Measurements from ENCODE around the gene PRR20G.

DNA sequence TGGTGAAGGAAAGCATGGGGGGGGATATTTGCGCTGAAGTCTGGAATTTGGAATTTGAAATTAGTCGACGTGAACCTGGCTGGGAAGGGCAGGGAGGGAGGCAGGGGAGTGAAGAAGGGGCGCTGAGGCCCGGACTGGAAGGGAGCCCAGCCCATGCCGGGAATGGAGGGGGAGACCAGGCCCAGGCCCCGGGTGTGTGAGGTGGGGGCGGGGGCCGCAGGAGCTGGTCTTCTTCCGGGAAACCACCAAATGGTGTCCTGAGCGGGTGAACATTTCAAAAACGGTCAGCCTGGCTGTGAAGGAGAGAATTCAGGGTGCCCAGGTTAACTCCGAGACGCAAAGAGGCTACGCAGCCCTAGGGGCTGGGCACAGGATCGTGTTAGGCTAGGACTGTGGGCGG, 497 bp upstream of the PRR20G start:
- TF ChIP-seq ZFP30 (CRISPR knock-in tag; IDR thresholded peaks at IDR 0.05) (no peak), RARB (CRISPR knock-in tag; IDR thresholded peaks at IDR 0.05) (no peak), ISL1 (CRISPR knock-in tag; IDR thresholded peaks at IDR 0.05) (no peak), CSDC2 (CRISPR knock-in tag; IDR thresholded peaks at IDR 0.05) (no peak), CSRNP3 (CRISPR knock-in tag; IDR thresholded peaks at IDR 0.05) (no peak)
- TF ChIP-seq, protein P1, sequence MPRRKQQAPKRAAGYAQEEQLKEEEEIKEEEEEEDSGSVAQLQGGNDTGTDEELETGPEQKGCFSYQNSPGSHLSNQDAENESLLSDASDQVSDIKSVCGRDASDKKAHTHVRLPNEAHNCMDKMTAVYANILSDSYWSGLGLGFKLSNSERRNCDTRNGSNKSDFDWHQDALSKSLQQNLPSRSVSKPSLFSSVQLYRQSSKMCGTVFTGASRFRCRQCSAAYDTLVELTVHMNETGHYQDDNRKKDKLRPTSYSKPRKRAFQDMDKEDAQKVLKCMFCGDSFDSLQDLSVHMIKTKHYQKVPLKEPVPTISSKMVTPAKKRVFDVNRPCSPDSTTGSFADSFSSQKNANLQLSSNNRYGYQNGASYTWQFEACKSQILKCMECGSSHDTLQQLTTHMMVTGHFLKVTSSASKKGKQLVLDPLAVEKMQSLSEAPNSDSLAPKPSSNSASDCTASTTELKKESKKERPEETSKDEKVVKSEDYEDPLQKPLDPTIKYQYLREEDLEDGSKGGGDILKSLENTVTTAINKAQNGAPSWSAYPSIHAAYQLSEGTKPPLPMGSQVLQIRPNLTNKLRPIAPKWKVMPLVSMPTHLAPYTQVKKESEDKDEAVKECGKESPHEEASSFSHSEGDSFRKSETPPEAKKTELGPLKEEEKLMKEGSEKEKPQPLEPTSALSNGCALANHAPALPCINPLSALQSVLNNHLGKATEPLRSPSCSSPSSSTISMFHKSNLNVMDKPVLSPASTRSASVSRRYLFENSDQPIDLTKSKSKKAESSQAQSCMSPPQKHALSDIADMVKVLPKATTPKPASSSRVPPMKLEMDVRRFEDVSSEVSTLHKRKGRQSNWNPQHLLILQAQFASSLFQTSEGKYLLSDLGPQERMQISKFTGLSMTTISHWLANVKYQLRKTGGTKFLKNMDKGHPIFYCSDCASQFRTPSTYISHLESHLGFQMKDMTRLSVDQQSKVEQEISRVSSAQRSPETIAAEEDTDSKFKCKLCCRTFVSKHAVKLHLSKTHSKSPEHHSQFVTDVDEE (CRISPR knock-in tag; IDR thresholded peaks at IDR 0.05) = no peak

Measured in SK-N-SH treated with all-trans-retinoic acid at 6 μM for 48 hours (cell line).